HepG2 (cell line): Measurements from ENCODE around the gene RBM18. TPM values are rescaled to one million over a fixed set of nuclear protein-coding genes. Genes with fewer than 3 reads are reported as not detected.

ENCODE experiments used
- ATF6 ChIP-seq: sonication (generic); formaldehyde crosslinking; conservative IDR thresholded peaks from 2 replicates; pipeline ENCODE4 v1.4.0; 2020; ENCODE audit warnings: missing genetic modification reagents
- BATF2 ChIP-seq: sonication (generic); formaldehyde crosslinking; IDR thresholded peaks from 2 replicates; pipeline ENCODE4 v1.8.0; 2022; ENCODE audit warnings: mild to moderate bottlenecking, missing genetic modification reagents, moderate library complexity
- BRD4 ChIP-seq: sonication (generic); formaldehyde crosslinking; IDR thresholded peaks from 2 replicates; pipeline ENCODE4 v1.4.0; 2020; ENCODE audit warnings: missing genetic modification reagents
- FLYWCH1 ChIP-seq: sonication (generic); formaldehyde crosslinking; IDR thresholded peaks from 2 replicates; pipeline ENCODE4 v1.8.1; 2023; ENCODE audit warnings: mild to moderate bottlenecking, missing genetic modification reagents
- FOXJ3 ChIP-seq: sonication (generic); formaldehyde crosslinking; IDR thresholded peaks from 2 replicates; pipeline ENCODE4 v1.4.0; 2020; ENCODE audit warnings: missing genetic modification reagents, mild to moderate bottlenecking, borderline replicate concordance
- HOXA7 ChIP-seq: sonication (generic); formaldehyde crosslinking; IDR thresholded peaks from 2 replicates; pipeline ENCODE4 v1.8.1; 2022; ENCODE audit warnings: mild to moderate bottlenecking, missing genetic modification reagents, moderate library complexity
- KLF9 ChIP-seq: IDR thresholded peaks from 2 replicates; pipeline ENCODE4 v1.6.1; 2016; ENCODE audit warnings: low read depth
- NCOA2 ChIP-seq: sonication (generic); formaldehyde crosslinking; IDR thresholded peaks from 2 replicates; pipeline ENCODE4 v1.8.0; 2022; ENCODE audit warnings: inconsistent platforms
- PAX8 ChIP-seq: sonication (generic); formaldehyde crosslinking; IDR thresholded peaks from 2 replicates; pipeline ENCODE4 v1.8.0; 2022; ENCODE audit warnings: mild to moderate bottlenecking, missing genetic modification reagents, borderline replicate concordance
- PTBP1 ChIP-seq: fragments of 200-400 bp; formaldehyde crosslinking; IDR thresholded peaks from 2 replicates; pipeline ENCODE4 v1.6.1; 2018; ENCODE audit warnings: low read length, low read depth; ENCODE audit not compliant: poor library complexity, severe bottlenecking
- RXRA ChIP-seq: sonication (generic); formaldehyde crosslinking; IDR thresholded peaks from 2 replicates; pipeline ENCODE4 v1.5.1; 2020; ENCODE audit warnings: missing genetic modification reagents
- TCF7L2 ChIP-seq: IDR thresholded peaks from 2 replicates; pipeline ENCODE4 v1.6.1; 2011; ENCODE audit warnings: mild to moderate bottlenecking, low read depth, low read length, moderate library complexity
- TFE3 ChIP-seq: IDR thresholded peaks from 2 replicates; pipeline ENCODE4 v1.6.1; 2016
- THAP7 ChIP-seq: sonication (generic); formaldehyde crosslinking; IDR thresholded peaks from 2 replicates; pipeline ENCODE4 v1.8.1; 2023; ENCODE audit warnings: mild to moderate bottlenecking, missing genetic modification reagents
- TOPORS ChIP-seq: sonication (generic); formaldehyde crosslinking; IDR thresholded peaks from 2 replicates; pipeline ENCODE4 v1.8.0; 2023; ENCODE audit warnings: mild to moderate bottlenecking, missing genetic modification reagents
- ZBTB33 ChIP-seq: sonication (generic); formaldehyde crosslinking; IDR thresholded peaks from 2 replicates; pipeline ENCODE4 v1.4.0; 2020; ENCODE audit warnings: missing genetic modification reagents
- ZBTB7A ChIP-seq: sonication (generic); formaldehyde crosslinking; IDR thresholded peaks from 2 replicates; pipeline ENCODE4 v1.8.0; 2022; ENCODE audit warnings: mild to moderate bottlenecking, missing genetic modification reagents
- ZNF121 ChIP-seq: sonication (generic); formaldehyde crosslinking; IDR thresholded peaks from 2 replicates; pipeline ENCODE4 v1.5.0; 2020; ENCODE audit warnings: mild to moderate bottlenecking, missing genetic modification reagents
- ZNF124 ChIP-seq: sonication (generic); formaldehyde crosslinking; IDR thresholded peaks from 2 replicates; pipeline ENCODE4 v1.4.0; 2020; ENCODE audit warnings: missing genetic modification reagents
- polyA plus RNA-seq, 8 experiments: library from polyadenylated mRNA; depleted of rRNA in 3 of 8; stranded (reverse) in 7 of 8; unstranded in 1 of 8; fragments of >200 nt; fragmentation: Illumina TruSeq in 4 of 8; extraction: Trizol in 4 of 8; gene quantifications; 2 replicates each; pipeline versions ENCODE4 v1.2.1 to v1.2.3, GENCODE V29; 2011 to 2016; ENCODE audit warnings: low read depth in 4 of 8, missing spikeins in 1 of 8, mixed read lengths in 1 of 8; ENCODE audit not compliant: insufficient read depth in 1 of 8
- total RNA-seq, 5 experiments: library from RNA; depleted of rRNA; stranded (reverse); fragments of >200 nt; fragmentation: Illumina TruSeq; extraction: Trizol; gene quantifications; 2 replicates each; pipeline ENCODE4 v1.2.3, GENCODE V29; 2016; ENCODE audit warnings: low read depth in 1 of 5

RBM18 gene
- total and polyA plus RNA-seq, 2 of the 13 experiments (the other 11 are each of a cell fraction or from before 2014, with no cell fraction given): 12.6 to 16.6 TPM

- TF ChIP-seq THAP7 (peak; percentile 93; the same call in 1 of the 2 replicates), ATF6 (no peak), NCOA2 (CRISPR knock-in tag) (peak; percentile 72), RXRA (peak; percentile 92), PAX8 (CRISPR knock-in tag) (peak; percentile 44; the same call in 1 of the 2 replicates), BATF2 (CRISPR knock-in tag) (peak; percentile 77), ZNF121 (peak; percentile 9; the same call in 1 of the 2 replicates), FLYWCH1 (CRISPR knock-in tag) (no peak), KLF9 (CRISPR knock-in tag) (peak; percentile 23; the same call in 1 of the 2 replicates), ZBTB7A (peak; percentile 90), ZBTB33 (peak; percentile 63; the same call in 1 of the 2 replicates), TCF7L2 (no peak), TFE3 (CRISPR knock-in tag) (peak; percentile 77), ZNF124 (CRISPR knock-in tag) (peak; percentile 95; the same call in 1 of the 2 replicates), HOXA7 (CRISPR knock-in tag) (no peak), PTBP1 (no peak), TOPORS (peak; percentile 93), FOXJ3 (CRISPR knock-in tag) (0 out of 2 replicates have a peak, but pooled peaks have one; percentile 41), BRD4 (no peak)
These were observed at the start of gene RBM18, which contains the start of gene MRRF (continued) for GRCh38 chr9:122264360-122265148.
